ENCODE measurements around the gene TFCP2.

Gene TFCP2

DNA sequence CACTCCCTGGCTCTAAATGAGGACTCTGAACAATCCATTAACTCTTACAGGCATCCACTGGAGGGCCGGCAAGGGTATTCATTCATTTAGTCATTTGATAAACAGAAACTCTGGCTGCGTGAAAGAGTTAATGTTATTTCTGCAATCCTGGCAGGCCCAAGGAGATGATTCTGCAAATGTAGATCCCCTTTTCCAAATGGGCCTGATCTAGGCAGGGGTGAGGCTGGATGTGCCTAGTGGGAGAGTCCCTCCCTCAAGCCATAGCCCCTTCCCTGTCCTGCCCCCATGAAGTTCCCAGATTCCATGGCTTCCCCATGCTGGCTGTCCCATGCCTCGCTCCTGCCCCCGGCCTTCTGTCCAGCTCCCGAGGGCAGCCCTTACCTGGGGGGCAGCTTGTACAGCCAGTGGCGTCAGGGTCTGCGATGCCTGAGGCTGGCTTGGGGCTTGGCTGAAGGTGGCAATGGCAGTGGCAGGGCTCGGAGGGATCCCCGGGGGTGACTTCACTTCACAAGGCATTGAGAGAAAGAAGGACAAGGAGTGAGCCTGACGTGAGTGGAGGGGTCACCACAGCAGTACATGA, 26.5 kb upstream of the TFCP2 start:
- Mint-ChIP-seq H3K4me3 (no peak overlapping the region), H3K27ac (no peak overlapping the region), H3K9me3 (no peaks in the 10 kb centered on the region), H3K4me1 (no peaks in the 10 kb centered on the region), H3K27me3 (ENCODE audit: low read depth) (no peaks in the 10 kb centered on the region), H3K36me3 (ENCODE audit: low read depth) (no peaks in the 10 kb centered on the region)
- TF ChIP-seq, protein P1, sequence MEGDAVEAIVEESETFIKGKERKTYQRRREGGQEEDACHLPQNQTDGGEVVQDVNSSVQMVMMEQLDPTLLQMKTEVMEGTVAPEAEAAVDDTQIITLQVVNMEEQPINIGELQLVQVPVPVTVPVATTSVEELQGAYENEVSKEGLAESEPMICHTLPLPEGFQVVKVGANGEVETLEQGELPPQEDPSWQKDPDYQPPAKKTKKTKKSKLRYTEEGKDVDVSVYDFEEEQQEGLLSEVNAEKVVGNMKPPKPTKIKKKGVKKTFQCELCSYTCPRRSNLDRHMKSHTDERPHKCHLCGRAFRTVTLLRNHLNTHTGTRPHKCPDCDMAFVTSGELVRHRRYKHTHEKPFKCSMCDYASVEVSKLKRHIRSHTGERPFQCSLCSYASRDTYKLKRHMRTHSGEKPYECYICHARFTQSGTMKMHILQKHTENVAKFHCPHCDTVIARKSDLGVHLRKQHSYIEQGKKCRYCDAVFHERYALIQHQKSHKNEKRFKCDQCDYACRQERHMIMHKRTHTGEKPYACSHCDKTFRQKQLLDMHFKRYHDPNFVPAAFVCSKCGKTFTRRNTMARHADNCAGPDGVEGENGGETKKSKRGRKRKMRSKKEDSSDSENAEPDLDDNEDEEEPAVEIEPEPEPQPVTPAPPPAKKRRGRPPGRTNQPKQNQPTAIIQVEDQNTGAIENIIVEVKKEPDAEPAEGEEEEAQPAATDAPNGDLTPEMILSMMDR (IDR thresholded peaks at IDR 0.05; ENCODE audit: unreplicated experiment in 3 of 3) = no peak

DNA sequence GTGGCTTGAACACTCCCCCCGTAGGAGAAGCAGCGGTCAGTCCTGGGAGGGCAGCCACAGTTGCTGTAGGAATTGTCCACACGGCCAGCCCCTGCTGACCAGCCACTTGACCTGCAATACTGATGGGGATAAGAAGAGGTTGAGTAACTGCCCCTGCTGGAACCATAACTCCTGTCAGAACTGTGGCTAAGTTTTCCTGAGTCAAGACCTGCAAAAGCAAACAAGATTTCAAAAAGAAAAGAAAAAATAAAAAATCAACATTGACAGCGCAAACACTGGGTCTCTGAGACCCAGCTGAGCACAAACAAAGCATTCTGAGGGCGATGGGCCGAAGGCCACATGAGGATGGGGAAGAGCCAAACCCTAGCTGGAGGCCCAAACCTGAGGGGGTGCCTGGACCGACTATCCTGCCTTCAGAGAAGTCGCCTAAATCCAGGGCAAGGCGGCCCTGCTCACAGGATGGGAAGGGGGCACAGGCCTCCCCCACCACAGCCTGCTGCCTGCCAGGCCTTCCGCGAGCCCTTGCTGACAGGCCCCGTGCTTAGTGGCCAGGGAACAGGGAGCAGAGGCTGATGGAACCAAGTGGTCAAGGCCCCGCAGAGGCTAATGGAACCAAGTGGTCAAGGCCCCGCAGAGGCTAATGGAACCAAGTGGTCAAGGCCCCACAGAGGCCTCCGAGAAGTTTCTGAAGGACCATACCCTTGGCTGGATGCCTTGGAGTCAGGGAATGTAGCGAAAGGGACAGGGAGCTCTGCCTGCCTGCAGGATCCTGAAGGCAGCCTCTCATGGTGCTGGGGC, 25.8 kb upstream of the TFCP2 start:
- Mint-ChIP-seq H3K9me3 (no peaks in the 10 kb centered on the region), H3K36me3 (ENCODE audit: low read depth) (no peaks in the 10 kb centered on the region), H3K27ac (no peak overlapping the region), H3K4me1 (no peaks in the 10 kb centered on the region), H3K4me3 (no peak overlapping the region), H3K27me3 (ENCODE audit: low read depth) (no peaks in the 10 kb centered on the region)
- TF ChIP-seq, protein P1 (IDR thresholded peaks at IDR 0.05; ENCODE audit: unreplicated experiment in 3 of 3) = no peak

DNA sequence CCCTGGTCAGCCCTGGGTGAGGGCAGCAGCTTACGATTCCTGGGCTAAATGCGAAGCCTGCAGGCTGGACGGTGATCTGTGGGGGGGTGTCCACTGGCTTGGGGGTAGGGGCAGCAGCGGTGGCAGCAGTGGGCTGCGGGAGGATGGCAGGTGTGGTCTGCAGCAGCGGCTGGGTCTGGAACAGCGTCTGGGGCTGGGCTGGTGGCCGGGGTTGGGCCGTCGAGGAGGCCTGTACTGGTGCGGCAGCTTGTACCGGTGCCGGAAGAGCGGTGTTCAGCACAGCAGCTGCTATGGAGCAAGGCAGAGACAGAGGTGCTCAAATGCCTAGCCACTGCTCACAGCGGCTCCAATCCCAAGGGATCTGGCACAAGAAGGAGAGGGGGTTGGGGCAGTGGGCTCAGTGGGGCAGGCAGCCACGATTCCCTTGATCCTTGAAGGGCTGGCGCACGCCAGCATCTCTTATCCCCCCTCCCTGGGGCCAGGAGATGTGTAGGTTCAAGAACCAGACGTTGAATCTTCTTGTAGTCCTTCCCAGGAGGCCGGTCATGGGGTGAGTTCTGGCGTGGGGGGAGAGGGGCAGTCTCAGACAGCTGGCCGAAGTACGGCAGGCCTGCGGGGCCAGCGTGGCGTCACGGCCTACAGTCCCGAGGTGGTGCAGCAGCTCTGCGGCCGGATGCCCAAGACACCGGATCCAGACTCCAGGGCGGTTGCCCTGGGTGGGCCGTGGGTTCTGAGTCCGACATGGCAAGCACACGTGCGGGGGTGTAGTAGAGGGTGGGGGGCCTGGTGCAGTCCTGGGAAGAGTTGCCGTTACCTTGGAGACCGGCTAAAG, 25.0 kb upstream of the TFCP2 start:
- Mint-ChIP-seq H3K36me3 (ENCODE audit: low read depth) (no peaks in the 10 kb centered on the region), H3K4me1 (no peaks in the 10 kb centered on the region), H3K9me3 (no peaks in the 10 kb centered on the region), H3K4me3 (no peak overlapping the region), H3K27me3 (ENCODE audit: low read depth) (no peaks in the 10 kb centered on the region), H3K27ac (no peak overlapping the region)
- TF ChIP-seq, protein P1 (IDR thresholded peaks at IDR 0.05; ENCODE audit: unreplicated experiment in 3 of 3) = no peak

DNA sequence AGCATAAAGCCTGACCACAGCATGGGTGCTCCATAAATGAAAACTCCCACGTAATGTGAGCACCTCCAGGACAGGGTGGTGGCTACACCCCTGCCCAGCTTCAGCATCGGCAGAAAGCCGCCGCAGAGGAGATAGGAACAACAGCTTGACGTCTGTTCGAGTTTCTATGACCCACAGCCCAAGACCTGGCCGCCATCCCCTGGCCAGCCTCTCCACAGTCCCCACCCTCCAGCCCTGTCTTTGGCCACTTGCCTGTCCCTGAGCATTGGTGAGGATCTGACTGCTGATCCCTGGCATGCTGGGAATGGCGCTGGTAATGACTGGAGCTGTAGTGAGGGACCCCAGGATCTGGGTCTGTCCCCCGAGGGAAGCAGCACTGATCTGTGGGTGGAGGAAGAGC, 23.6 kb upstream of the TFCP2 start:
- H3K36me3 Mint-ChIP-seq (ENCODE audit: low read depth) = no peaks in the 10 kb centered on the region
- no peaks in the 10 kb centered on the region for H3K9me3 Mint-ChIP-seq
- no peak overlapping the region for H3K27ac Mint-ChIP-seq
- no peak overlapping the region for H3K4me3 Mint-ChIP-seq
- TF ChIP-seq, protein P1 (IDR thresholded peaks at IDR 0.05; ENCODE audit: unreplicated experiment in 3 of 3) = no peak
- H3K27me3 Mint-ChIP-seq (ENCODE audit: low read depth) = no peaks in the 10 kb centered on the region
- H3K4me1 Mint-ChIP-seq = no peaks in the 10 kb centered on the region

DNA sequence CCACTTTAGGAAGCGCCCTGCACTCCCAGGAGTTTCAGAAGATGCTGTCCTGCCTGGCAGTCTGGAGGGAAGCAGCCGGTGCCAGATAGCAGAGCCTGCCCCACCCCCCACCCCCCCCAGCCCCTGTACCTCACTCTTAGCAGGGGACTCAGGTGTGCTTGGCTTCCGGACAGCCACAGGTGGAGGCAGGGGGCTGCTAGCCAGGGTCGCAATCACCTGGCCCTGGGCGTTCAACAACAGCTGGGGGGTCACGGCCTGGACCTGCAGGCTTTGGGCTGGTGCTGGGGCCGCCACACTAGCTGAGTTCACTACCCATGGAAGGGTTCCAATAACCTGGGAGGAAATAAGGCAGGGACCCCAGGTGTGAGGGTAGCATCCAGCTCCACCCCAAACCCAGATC, 22.9 kb upstream of the TFCP2 start:
- Mint-ChIP-seq H3K36me3 (ENCODE audit: low read depth) (no peaks in the 10 kb centered on the region), H3K27ac (no peak overlapping the region), H3K4me3 (no peak overlapping the region), H3K4me1 (peaks cover 4% of the 10 kb centered on the region), H3K27me3 (ENCODE audit: low read depth) (no peaks in the 10 kb centered on the region), H3K9me3 (no peaks in the 10 kb centered on the region)
- TF ChIP-seq, protein P1 (IDR thresholded peaks at IDR 0.05; ENCODE audit: unreplicated experiment in 3 of 3) = no peak

Data from nephron (organoid).